GM12864 (cell line): ENCODE results near the gene ZBTB38.

Experiments used
- DNase-seq: peaks from one replicate; pipeline ENCODE4 v3.0.0-alpha.2; 2011; ENCODE audit warnings: low read depth
- H3K4me3 ChIP-seq: 2 replicates; pipeline ENCODE4 v1.5.1; 2011; ENCODE audit warnings: mild to moderate bottlenecking, low read depth, low read length, control low read depth
- TF ChIP-seq, protein P1 (sequence below): IDR thresholded peaks from 2 replicates; pipeline ENCODE4 v1.5.1; 2011; ENCODE audit warnings: low read depth, mild to moderate bottlenecking, moderate library complexity, low read length, control low read depth, inconsistent platforms; ENCODE audit errors: missing control alignments

The ZBTB38 gene

DNA sequence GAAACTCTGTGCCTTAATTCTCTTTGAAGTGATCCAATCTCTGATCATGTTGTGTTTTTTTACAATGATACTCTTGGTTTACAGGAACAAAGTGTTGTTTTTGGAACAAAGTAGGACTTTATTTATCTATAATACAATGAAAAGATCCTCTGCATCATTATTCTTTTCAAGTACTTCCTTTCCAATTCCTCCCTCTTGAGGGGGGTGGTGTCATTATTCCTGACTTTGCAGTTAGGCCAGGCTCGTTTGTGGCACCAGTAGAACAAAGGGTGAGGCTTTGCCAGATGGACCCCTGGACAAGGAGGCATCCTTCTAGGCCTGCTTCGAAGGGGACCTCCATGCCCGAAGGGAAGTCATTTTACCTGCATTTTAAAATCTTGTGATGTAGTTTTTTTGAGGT, 41.7 kb upstream of the ZBTB38 start:
- no peak for DNase-seq
- TF ChIP-seq, protein P1, sequence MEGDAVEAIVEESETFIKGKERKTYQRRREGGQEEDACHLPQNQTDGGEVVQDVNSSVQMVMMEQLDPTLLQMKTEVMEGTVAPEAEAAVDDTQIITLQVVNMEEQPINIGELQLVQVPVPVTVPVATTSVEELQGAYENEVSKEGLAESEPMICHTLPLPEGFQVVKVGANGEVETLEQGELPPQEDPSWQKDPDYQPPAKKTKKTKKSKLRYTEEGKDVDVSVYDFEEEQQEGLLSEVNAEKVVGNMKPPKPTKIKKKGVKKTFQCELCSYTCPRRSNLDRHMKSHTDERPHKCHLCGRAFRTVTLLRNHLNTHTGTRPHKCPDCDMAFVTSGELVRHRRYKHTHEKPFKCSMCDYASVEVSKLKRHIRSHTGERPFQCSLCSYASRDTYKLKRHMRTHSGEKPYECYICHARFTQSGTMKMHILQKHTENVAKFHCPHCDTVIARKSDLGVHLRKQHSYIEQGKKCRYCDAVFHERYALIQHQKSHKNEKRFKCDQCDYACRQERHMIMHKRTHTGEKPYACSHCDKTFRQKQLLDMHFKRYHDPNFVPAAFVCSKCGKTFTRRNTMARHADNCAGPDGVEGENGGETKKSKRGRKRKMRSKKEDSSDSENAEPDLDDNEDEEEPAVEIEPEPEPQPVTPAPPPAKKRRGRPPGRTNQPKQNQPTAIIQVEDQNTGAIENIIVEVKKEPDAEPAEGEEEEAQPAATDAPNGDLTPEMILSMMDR: no peak
- no peak overlapping the region for H3K4me3 ChIP-seq

GRCh38 chr3:141328286-141329166, 39.8 kb upstream of the ZBTB38 start:
- TF ChIP-seq, protein P1: no peak
- no peak for DNase-seq
- H3K4me3 ChIP-seq: no peak overlapping the region

DNA sequence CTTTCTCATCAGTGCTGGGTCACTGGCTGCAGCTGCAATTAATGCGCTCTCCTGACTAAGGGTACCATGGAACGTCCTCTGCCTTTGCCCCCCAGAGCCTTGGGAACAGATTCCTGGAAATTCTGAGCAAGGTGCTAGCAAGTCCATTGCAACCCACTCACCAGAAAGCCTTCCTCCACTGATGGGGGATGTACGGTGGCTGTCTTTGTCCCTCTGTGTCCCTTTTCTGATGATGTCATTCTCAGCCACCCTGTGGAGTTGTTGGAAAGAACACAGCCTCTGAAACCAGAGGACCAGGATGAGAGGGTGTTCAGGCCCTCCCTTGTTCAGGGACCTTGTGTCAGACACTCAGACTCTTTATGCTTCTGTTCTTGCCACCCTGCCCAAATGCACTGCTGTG, 38.1 kb upstream of the ZBTB38 start:
- TF ChIP-seq, protein P1: no peak
- no peak for DNase-seq

DNA sequence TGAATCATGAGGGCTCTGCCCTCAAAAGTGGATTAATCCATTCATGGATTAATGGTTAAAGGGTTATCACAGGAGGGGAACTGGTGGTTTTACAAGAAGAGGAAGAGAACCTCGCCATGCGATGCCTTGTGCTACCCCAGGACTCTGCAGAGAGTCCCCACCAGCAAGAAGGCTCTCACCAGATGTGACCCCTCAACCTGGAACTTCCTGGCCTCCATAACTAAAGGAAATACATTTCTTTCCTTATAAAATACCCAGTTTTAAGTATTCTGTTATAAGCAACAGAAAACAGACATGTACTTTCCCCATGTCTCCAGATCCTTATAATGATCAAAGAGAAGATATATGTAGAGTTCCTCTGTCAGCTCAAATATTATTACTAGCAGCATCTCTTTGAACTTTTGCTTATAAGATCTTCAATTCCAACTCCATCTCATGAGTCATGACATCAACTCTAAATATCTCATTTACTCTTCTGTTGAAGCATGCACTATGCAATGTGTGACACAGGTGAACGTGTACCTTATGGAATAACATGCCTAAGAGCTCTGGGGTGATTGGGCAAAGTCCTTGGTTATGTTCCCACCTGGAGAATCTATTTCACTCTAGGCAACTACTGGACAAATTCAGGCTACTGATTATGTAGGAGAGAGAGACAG, 37.5 kb upstream of the ZBTB38 start:
- TF ChIP-seq, protein P1: no peak
- DNase-seq: no peak
- H3K4me3 ChIP-seq: no peak overlapping the region

More for the DNA sequence above, 38.1 kb upstream of the ZBTB38 start:
- H3K4me3 ChIP-seq: no peak overlapping the region

GRCh38 chr3:141331377-141332318, 36.7 kb upstream of the ZBTB38 start:
- TF ChIP-seq, protein P1: no peak
- DNase-seq: no peak
- no peak overlapping the region for H3K4me3 ChIP-seq

DNA sequence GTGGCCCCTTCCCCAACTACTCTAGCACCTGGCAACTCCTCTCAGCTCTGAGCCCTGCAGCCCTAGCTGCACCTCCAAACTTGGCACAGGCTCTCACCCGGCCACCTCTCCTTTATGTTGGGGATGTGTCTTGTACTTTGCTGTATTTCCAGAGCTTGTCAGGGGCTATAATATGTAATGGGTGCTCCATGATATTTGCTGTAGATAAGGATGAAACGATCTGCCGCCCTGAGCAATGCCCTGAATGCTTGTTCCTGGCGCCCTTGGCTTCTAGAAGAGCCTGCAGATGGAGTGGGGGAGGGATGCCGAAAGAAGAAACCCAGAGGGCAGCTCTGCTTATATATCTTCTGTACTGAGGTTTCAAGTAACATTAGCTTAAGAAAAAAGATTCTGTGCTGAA, 35.9 kb upstream of the ZBTB38 start:
- TF ChIP-seq, protein P1: no peak
- DNase-seq: no peak
- no peak overlapping the region for H3K4me3 ChIP-seq
